ENCODE results near the gene DCST2. TPM values are rescaled to one million over a fixed set of nuclear protein-coding genes. Genes with fewer than 3 reads are reported as not detected.

Gene DCST2
- total RNA-seq, 1 donor from 2014 or later, result 2.8 TPM

DNA sequence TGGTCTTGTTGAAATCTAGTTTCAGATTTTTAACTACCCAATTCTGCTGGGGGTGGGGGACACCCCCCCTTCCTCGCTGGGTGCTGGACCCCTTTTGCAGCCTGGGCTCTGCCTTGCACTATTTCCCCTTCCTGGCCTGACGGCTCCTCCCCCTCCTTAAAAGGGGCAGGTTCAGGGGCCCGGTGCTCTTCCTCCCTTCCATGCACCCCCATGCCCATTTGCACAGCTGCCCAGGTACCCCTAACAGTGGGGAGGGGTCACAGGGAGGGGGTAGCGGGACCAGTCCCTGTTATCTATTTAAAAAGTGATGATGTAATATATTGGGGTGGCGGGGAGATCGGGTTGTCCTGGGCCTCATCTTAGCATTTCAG is 15.7 kb downstream of the DCST2 start:
- TF ChIP-seq, protein P1, sequence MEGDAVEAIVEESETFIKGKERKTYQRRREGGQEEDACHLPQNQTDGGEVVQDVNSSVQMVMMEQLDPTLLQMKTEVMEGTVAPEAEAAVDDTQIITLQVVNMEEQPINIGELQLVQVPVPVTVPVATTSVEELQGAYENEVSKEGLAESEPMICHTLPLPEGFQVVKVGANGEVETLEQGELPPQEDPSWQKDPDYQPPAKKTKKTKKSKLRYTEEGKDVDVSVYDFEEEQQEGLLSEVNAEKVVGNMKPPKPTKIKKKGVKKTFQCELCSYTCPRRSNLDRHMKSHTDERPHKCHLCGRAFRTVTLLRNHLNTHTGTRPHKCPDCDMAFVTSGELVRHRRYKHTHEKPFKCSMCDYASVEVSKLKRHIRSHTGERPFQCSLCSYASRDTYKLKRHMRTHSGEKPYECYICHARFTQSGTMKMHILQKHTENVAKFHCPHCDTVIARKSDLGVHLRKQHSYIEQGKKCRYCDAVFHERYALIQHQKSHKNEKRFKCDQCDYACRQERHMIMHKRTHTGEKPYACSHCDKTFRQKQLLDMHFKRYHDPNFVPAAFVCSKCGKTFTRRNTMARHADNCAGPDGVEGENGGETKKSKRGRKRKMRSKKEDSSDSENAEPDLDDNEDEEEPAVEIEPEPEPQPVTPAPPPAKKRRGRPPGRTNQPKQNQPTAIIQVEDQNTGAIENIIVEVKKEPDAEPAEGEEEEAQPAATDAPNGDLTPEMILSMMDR (IDR thresholded peaks at IDR 0.05; ENCODE audit: unreplicated experiment), result no peak
- Mint-ChIP-seq H3K9me3 (ENCODE audit: unreplicated experiment) (no peaks in the 10 kb centered on the region), H3K27ac (ENCODE audit: unreplicated experiment) (no peak overlapping the region), H3K4me1 (ENCODE audit: unreplicated experiment) (peaks cover 17% of the 10 kb centered on the region), H3K27me3 (ENCODE audit: unreplicated experiment) (peaks cover 17% of the 10 kb centered on the region), H3K36me3 (ENCODE audit: low read depth, unreplicated experiment) (peaks cover 9% of the 10 kb centered on the region), H3K4me3 (ENCODE audit: unreplicated experiment) (no peak overlapping the region)
- no peak for DNase-seq (ENCODE audit: low spot score)

DNA sequence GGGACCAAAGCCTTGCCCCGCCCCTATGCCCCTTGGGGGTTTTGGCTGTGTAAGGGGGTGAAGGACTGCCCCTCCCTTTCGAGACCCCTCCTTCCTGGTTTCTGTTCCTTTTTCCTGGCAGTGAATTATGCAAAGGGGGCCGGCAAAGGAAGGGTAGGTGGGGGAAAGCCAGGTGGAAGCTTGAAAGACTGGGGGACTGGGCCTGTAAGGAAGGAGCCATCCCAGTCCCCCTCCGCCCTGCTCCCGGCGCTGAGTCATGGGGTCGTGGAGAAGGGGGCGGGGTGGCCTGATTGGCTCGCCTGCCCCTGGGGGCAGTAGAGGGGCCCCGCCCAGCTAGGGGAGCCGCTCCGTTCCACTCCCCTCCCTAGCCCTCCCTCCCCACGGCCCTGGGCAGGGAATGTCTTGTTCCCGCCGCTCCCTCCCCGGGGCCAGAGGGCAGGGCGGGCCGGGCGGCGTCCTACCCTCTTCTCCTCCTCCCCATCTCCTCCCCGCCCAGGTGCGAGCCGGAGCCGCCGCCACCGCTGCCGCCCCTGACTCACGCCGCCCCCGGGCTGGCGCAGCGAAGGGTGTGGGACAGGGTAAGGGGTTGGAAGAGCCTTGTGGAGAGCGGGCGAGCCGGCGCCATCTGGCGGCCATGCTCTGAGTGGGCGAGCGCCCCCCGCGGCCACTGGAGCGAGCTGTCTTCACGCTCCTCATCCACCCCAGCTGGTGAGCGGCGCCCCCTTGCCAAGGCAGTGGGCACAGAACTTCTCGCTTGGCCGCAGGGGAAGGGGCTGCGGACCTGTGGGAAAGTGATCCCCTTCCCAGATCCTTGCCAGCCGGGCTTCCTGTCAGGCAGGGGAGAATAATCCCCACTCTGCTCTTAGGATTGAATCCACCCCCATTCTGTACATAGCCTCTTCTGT is 16.3 kb downstream of the DCST2 start:
- Mint-ChIP-seq H3K9me3 (ENCODE audit: unreplicated experiment) (no peaks in the 10 kb centered on the region), H3K4me1 (ENCODE audit: unreplicated experiment) (peaks cover 19% of the 10 kb centered on the region), H3K4me3 (ENCODE audit: unreplicated experiment) (no peak overlapping the region), H3K36me3 (ENCODE audit: low read depth, unreplicated experiment) (peaks cover 9% of the 10 kb centered on the region), H3K27me3 (ENCODE audit: unreplicated experiment) (peaks cover 17% of the 10 kb centered on the region), H3K27ac (ENCODE audit: unreplicated experiment) (peak overlapping the region; percentile 30)
- DNase-seq (ENCODE audit: low spot score), result peak; percentile 88
- TF ChIP-seq, protein P1 (IDR thresholded peaks at IDR 0.05; ENCODE audit: unreplicated experiment), result peak; percentile 92

GRCh38 chr1:155016231-155016831 is 17.2 kb downstream of the DCST2 start:
- no peak for DNase-seq (ENCODE audit: low spot score)
- no peak overlapping the region for H3K27ac Mint-ChIP-seq (ENCODE audit: unreplicated experiment)

DNA sequence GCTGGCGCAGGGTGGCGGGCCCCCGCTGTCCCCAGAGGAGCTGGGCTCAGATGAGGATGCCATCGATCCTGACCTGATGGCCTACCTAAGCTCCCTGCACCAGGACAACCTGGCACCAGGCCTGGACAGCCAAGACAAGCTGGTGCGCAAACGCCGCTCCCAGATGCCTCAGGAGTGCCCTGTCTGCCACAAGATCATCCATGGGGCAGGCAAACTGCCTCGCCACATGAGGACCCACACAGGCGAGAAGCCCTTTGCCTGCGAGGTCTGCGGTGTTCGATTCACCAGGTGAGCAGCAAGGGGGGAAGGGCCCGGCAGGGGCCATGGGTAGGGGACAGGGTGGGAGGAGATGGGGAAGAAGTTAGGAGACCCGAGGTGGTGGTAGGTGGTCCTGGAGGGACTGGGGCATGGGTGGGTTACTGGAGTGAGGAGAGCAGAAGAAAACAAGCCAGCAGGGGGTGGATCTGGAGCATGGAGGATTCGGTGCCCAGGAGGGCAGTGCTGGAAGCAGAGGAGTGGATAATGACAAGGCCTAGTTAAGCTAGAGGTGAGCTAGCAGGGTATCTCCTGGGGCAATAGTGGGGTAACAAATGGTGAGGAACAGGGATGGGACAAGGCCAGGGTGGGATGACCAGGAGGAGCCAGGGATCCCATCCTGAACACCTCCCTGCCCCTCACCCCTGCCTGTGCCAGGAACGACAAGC is 17.9 kb downstream of the DCST2 start:
- H3K9me3 Mint-ChIP-seq (ENCODE audit: unreplicated experiment), result no peaks in the 10 kb centered on the region
- no peak overlapping the region for H3K27ac Mint-ChIP-seq (ENCODE audit: unreplicated experiment)
- peaks cover 15% of the 10 kb centered on the region for H3K27me3 Mint-ChIP-seq (ENCODE audit: unreplicated experiment)
- DNase-seq (ENCODE audit: low spot score), result no peak
- H3K4me1 Mint-ChIP-seq (ENCODE audit: unreplicated experiment), result peaks cover 17% of the 10 kb centered on the region
- TF ChIP-seq, protein P1 (IDR thresholded peaks at IDR 0.05; ENCODE audit: unreplicated experiment), result no peak
- H3K36me3 Mint-ChIP-seq (ENCODE audit: low read depth, unreplicated experiment), result peaks cover 9% of the 10 kb centered on the region
- H3K4me3 Mint-ChIP-seq (ENCODE audit: unreplicated experiment), result peak overlapping the region; percentile 11

More at GRCh38 chr1:155016231-155016831, 17.2 kb downstream of the DCST2 start:
- H3K4me1 Mint-ChIP-seq (ENCODE audit: unreplicated experiment), result peaks cover 17% of the 10 kb centered on the region
- H3K36me3 Mint-ChIP-seq (ENCODE audit: low read depth, unreplicated experiment), result peaks cover 9% of the 10 kb centered on the region
- H3K9me3 Mint-ChIP-seq (ENCODE audit: unreplicated experiment), result no peaks in the 10 kb centered on the region
- H3K4me3 Mint-ChIP-seq (ENCODE audit: unreplicated experiment), result peak overlapping the region; percentile 11
- peaks cover 16% of the 10 kb centered on the region for H3K27me3 Mint-ChIP-seq (ENCODE audit: unreplicated experiment)
- TF ChIP-seq, protein P1 (IDR thresholded peaks at IDR 0.05; ENCODE audit: unreplicated experiment), result no peak

Measured in endothelial cell (in vitro differentiated cells).